NCI-H345 treated with DMSO at 0.1 percent for 48 hours (cell line): ENCODE data around the gene TAT.
"Not testable (repeated sequence)": the region's sequence is repeated elsewhere in the genome, so short reads cannot be mapped to it uniquely, and the experiment has no call there.

ENCODE experiments used
- DNase-seq: peaks from one replicate; lab custom pipeline; 2025; ENCODE audit not compliant: unreplicated experiment; lab: John Stamatoyannopoulos, UW

The TAT gene

DNA sequence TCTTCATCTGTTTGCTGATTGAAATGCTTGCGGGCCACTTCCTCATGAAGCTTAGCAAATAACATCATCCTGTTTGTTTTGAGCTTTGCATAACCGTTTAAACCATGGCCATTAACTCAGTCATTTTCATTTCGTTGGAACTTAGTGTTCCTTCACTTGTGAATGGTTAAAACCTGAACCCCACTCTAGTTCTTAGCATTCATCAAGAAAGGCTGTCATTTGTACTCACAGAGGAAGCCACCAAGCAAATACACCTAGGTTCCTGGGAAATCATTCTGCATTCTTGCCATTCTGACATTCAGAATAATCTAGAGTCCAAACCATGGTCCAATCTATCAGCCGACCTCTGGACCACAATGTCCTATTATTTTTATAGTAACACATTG is 8.4 kb upstream of the TAT start:
- no peak for DNase-seq

DNA sequence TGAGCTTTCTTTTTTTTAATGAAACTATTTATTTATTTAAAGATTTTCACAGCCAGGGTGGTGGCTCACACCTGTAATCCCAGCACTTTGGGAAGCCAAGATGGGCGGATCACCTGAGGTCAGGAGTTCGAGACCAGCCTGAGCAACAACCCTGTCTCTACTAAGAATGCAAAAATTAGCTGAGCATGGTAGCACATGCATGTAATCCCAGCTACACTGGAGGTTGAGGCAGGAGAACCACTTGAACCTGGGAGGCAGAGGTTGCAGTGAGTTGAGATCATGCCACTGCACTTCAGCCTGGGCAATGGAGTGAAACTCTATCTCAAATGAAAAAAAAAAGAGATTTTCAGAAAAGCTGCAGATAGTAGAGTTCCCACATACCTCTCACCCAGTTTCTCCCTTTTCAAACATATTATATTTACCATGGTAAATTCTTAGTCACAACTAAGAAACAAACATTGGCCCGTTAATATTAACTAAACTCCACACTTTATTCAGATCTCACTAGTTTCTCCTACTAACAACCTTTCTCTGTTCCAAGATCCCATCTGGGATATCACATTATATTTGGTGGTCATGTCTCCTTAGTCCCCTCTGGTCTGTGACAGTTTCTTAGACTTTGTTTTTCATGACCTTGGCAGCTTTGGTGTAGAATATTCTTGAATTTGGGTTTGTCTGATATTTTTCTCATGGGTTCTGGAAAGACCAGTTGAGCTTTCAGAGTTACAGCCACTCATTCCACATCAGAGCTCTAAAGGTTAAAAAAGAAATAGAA is 7.8 kb upstream of the TAT start:
- DNase-seq: no peak

DNA sequence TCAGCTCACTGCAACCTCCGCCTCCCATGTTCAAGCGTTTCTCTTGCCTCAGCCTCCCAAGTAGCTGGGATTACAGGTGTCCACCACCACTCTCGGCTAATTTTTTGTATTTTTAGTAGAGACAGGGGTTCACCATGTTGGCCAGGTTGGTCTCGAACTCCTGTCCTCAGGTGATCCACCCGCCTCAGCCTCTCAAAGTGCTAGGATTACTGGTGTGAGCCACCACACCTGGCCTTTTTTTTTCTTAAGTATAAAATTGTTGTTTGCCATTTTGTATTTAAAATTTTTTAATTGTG is 5.6 kb upstream of the TAT start:
- not testable (repeated sequence) for DNase-seq

DNA sequence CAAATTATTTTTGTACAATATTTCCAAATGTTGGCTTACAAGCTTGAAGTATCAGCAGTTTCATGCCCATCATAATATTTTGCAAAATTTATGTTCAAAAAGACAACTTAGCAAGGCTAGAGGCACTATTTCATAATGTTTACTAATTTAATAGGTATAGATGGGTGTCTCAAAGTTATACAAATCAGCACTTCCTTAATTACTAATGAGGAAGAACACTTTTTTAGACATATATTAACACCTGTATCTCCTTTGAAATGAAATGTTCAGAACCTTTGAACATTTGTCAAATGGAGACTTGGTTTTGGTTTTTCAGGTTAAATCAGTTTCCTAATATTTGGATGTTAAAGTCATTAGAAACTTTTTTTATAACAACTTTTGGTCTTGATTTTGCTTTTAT is 2.2 kb downstream of the TAT start:
- no peak for DNase-seq

DNA sequence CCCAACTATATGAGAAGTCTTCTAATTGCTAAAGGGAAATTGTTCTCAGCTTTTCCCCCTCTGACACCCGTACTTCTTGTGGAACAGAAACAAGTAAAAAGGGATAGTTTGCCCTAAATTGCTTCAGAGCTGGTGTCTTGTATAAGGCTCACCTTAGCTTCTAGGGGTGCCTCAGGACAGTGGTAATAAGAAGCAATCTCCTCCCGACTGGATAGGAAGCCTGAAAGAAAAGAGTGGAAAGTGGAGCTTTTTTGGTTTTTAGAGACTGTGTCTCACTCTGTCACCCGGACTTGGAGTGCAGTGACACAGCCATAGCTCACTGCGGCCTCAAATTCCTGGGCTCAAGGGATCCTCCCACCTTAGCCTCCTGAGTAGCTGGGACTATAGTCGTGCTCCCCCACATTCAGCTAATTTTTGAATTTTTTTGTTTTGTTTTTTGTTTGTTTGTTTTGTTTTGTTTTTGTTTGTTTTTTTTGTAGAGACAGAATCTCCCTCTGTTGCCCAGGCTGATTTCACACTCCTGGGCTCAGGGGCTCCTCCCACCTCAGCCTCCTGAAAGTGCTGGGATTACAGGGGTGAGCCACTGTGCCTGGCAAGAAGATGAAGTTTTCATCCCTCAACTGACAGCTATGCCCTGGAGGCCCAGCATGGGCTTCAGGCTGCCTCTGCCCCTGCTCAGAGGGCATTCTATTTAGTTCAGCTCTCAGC is 3.4 kb downstream of the TAT start:
- no peak for DNase-seq

DNA sequence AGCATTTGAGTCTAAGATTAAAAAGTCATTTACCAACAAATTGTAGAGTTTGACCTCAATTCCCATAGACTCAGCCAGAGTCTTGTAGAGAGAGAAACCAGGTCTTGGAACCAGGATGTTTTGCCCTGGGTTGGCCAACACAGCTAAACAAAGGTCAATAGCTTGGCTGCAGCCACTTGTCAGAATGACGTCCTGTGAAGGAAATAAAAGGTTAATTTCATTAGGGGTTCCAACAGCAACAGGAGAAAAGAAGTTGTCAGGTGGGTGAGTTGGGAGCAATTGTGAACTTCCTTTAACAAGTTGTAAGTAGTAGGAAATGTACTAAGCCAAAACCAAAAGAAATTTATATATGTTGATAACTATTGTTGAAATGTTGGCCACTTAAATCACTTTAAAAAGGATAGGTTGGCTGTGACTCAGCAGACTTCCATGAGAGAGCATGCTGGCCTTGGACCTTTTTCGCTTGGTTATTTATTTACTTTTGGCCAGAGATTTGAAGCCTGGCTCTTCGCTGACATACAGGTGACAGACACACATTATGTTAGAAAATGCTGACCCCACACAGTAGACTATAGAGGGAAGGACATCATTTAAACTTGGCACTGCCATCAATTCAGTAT is 4.3 kb downstream of the TAT start:
- no peak for DNase-seq

DNA sequence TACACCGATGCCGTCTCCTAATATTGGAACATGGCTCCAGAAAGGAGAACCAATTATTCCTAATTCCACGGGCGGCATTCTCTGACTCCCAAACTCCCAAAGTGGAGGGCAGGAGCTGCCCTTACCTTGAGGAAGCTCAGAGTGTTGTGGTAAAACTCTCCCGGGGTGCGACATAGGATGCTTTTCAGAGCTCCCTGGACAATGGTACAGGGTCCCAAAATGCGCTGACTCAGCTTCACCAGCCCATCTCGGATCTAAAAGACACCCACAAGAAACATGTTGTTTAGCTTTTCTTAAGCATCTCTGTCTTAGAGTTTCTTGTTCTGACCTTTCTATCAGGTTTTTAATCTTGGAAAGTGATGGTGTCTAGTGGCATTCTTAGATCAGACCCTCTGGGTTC is 6.7 kb downstream of the TAT start:
- DNase-seq: no peak

DNA sequence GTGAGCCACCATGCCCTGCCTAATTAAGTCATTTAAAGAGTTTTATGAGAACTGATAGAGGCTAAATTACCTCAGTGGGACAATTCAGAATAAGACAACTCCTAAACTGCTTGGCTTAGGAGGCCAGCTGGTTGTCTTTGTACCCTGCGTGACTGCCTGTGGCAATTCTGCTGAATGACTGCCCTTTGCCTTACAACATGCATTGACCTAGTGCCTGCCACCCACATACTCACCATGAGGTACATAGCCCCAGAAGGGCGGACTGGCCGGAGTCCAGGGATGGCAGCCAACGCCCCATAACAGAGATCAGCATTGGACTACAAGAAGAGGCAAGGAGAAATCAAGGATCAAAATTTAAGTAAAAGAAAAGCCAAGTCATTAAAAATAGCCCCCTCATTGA is 7.3 kb downstream of the TAT start:
- DNase-seq: no peak

DNA sequence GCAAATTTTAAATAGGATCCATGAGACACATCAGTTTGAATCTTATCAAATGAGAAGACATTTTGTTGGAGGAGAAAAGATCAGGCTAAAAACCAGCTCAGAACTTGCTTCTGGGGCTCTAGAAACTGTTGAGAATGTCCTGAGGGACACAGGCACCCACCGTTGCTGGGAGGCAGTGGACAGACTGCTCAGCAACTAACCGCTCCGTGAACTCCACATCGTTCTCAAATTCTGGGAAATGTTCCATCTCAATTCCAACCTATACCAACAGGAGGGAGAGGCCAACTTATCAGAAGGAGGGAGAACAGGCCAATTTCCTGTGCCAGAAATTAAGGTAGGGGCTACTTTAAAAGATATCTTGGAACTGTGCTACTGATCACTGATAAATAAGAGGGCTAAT is 8.3 kb downstream of the TAT start:
- DNase-seq: no peak

DNA sequence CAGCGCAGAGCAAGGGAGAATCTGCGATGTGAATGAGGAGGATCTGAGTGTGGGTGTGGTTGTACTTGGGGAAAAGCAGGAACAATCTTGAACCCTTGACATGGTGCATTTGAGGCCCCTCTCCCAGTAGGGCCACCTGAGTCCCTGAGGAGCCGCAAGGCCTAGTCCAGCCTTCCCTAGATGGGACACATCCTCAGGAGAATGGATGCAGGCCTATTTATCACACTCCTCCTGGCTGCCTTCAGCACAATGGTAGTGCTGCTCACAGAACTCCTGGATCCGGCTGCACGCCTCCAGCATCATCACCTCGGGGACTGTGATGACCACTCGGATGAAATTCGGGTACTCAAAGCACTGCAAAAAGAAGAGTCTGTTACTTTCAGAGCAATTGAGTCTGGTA is 9.0 kb downstream of the TAT start:
- DNase-seq: no peak

DNA sequence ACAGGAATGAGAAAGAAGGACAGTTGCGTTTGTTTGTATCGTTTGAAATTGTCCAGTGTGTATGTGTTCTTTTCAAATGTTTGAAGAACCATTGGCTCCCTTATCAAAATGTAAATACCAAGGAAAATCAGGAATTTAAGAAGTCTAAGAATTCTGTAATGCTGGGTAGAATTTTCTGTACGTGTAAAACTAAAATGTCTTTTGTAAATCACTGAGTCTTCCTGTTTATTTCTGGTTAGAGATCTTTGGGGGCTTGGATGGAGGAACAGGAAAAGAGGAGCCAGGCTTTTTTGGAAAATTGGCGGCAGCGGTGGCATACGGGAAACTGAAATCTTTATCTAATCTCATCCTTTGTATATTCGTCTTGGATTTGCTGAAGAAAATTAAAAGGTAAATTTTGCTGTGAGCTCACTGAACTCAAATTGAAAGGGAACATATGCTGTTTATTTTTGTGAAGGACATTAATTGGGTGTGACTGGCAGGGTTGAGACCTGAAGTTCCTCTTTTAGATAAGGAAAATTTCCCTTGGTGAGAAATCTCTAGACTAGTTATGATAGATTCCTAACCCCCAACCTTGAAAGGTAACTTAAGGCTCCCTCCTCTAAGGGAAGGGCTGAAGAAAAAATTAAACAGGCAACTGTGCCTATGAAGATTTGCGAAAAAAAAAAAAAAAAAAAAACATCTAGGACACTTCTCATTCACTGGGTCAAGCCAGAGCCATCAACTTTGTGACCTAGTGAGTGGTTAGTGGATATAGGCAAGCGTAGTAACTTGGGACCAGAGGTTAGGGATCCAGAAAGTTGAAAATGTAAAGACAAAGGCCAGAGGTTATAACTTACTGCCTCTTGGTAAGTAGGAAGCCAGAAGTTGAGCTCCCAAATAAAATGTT is 10.8 kb downstream of the TAT start:
- no peak for DNase-seq

DNA sequence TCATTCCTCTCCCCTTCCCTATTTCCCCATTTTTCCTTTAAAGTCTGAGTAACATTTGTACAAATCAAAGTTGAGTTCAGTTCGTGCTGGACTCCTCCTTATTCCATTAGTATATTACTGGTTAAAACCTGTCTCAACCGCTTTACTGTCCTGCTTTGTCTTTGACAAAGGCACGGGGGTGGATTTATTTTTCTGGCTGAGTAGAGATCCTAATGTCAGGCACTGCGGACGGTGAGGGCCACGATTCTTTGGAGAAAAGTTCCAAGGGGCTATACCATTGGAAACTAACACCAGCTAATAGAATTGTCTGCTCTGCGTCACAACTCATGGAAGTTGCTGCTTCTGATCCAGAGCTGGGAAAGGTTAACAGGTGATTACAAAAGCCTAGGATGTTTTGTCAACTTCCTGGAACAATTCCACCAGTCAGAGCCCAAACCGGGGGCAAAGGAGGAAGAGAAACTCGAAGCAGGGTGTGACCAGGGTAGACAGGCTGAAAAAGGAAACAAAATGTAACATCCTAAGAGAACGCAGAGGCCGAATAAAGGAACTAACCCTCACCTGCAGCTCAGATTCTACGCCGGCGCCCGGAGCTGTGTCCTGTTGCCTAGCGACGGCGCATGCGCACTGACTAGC is 12.4 kb downstream of the TAT start:
- no peak for DNase-seq

DNA sequence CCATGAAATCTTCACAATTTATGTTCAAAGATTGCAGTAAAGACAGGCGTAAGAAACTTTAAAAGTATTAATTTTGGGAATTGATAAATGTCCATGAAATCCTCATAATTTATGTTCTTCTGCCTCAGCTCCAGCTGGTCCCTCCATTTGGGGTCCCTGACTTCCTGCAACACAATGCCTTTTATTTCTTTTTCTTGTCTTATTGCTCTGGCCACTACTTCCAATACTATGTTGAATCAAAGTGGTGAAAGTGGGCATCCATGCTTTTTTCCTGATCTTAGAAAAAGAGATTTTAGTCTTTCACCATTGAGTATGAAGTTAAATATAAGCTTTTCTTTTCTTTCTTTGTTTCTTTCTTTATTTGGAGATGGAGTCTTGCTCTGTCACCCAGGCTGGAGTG is 14.3 kb downstream of the TAT start:
- DNase-seq: no peak

DNA sequence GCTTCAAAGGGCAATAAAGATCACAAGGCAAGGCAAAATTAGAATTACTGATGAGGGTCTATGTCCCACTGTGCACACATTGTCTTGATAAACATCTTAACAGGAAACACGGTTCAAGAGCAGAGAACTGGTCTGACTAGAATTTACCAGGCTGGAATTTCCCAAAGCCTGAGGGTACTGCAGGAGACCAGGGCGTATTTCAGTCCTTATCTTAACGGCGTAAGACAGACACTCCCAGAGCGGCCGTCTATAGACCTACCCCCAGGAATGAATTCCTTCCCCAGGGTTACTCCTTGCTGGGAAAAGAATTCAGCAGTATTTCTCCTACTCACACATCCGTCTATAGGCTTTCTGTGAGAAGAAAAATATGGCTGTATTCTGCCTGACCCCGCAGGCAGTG is 15.0 kb downstream of the TAT start:
- not testable (repeated sequence) for DNase-seq

DNA sequence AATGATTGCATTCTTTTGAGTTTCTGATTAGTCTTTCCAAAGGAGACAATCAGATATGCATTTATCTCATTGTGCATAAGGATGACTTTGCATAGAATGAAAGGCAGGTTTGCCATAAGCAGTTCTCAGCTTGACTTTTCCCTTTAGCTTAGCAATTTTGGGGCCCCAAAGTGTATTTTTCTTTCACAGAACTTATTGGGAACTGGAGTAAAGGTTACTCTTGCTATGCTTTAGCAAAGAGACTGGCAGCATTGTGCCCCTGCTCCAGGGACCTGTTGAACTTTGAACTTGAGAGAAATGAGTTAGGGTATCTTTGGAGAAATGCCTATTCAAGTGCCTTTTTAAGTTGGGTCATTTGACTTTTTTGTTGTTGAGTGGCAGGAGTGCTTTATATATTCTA is 17.0 kb downstream of the TAT start:
- no peak for DNase-seq

DNA sequence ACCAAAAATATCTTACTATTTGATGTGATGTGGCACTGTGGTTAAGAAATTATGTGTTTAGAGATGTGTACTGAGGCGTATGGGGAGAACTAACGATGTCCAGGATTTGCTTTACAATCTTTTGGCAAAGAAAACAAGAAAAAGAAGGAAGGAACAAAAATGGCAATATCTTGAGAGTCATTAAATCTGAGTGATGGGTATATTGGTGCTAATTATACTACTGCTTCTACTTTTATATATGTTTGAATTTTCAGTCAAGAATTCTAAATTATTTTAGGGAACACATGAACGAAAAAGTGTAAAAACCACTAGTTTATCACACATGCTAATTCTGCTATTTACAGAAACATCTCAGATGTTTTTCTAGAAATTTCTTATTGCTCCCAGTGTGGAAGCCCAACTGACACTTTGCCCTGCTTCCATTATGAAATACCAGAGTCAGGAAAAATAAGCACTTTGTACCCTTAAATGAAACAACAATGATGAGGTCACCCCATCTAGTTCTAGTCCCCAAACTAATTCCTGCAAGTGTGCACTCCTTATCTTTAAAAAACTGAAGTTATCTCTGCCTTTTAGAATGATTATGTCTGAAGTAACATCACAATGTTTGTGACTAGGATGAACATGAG is 18.8 kb downstream of the TAT start:
- DNase-seq: no peak

DNA sequence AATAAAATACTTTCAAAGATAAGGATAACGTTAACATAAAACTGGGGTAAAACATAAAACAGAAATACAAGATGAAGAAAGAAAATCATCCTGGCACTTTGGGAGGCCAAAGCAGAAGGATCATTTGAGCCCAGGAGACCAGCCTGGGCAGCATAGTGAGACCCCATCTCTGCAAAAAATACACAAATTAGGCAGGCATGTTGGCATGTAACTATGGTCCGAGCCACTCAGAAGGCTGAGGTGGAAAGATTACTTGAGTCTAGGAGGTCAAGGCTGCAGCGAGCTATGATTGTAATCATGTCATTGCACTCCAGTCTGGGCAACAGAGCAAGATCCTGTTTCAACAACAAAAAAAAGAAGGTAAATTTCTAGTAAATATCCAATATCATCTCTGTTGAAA is 19.6 kb downstream of the TAT start:
- DNase-seq: no peak

DNA sequence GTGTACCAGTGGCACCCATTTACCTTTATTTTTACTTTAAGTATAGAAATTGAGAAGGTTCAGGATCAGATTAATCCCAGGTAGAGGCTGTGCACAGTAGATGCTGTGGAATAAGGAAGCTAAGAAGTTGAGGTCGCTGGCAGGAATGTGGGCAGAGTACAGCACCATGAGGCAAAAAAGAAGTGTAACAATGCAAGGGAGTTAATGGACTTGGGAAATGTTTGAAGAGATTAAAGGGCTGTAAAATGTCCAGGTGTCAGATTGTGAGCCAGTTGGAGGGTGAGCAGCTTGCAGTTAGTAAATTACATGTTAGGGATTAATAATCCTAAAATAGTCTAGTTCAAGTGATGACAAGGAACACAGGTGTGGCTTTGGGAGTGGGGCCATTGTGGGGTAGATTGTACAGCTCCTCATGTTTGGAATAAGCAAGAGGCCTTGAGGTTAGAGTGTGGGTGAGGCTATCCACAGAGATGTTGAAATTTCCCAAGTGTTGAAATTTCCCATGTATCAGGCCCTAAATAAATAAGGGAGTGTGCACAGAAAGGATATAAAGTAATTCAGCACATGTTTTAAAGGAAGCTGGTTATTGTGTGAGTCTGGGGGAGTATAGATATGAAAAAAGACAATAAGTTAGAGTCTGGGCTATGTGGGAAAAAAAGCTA is 21.5 kb downstream of the TAT start:
- DNase-seq: no peak

DNA sequence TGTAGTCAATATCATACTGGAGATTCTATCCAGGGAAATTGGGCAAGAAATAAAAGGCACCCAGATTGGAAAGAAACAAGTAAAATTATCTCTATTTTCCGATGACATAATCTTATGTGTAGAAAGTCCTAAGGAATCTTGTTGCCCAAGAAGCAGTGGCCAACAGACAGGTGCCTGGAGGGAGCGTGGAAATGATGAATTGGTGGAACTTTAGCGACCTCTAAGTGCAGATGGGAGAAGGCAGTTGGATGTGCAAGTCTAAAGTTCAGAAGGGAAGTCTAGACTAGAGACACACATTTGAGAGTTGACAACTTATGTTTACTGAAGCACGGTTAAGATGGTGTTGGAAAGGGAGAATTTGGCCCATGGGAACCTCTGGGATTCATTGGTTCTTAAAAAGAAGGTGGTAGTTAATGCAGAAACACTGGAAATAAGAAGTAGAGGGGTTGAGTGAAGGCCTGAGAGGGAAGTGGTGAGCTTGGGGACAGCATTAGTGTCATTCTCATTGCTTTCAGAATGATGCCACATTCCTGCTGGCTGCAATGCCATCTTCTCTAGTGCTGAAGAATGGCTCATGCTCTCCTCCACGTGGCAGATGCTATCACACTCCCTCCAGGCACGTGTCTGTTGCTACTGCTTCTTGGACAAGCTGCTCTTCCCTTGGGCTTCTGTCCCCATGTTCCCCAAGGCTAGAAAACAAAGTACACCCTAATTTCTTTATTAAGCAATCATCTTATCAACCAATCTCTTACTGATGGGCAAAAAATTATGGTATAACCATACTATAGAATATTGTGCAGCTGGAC is 24.0 kb downstream of the TAT start:
- no peak for DNase-seq
